ENCODE data around the gene RPTOR.

Gene RPTOR

GRCh38 chr17:80770881-80771611, 226.4 kb downstream of the RPTOR start:
- no peak for TF ChIP-seq CTCF (IDR thresholded peaks at IDR 0.05; ENCODE audit: low read depth, low read length)
- no peak overlapping the region for H3K4me3 ChIP-seq (replicated peaks in 1 of 2; ENCODE audit: low read depth in 2 of 2, low read length in 2 of 2)
- no peak for DNase-seq (ENCODE audit: low read depth in 2 of 2)

GRCh38 chr17:80771612-80772005, 227.0 kb downstream of the RPTOR start:
- no peak for TF ChIP-seq CTCF (IDR thresholded peaks at IDR 0.05; ENCODE audit: low read depth, low read length)
- no peak for DNase-seq (ENCODE audit: low read depth in 2 of 2)
- H3K4me3 ChIP-seq (replicated peaks in 1 of 2; ENCODE audit: low read depth in 2 of 2, low read length in 2 of 2), result no peak overlapping the region

GRCh38 chr17:80772906-80773242, 228.2 kb downstream of the RPTOR start:
- H3K4me3 ChIP-seq (replicated peaks in 1 of 2; ENCODE audit: low read depth in 2 of 2, low read length in 2 of 2), result no peak overlapping the region
- TF ChIP-seq CTCF (IDR thresholded peaks at IDR 0.05; ENCODE audit: low read depth, low read length), result no peak
- no peak for DNase-seq (ENCODE audit: low read depth in 2 of 2)

GRCh38 chr17:80773243-80773991, 228.8 kb downstream of the RPTOR start:
- no peak overlapping the region for H3K4me3 ChIP-seq (replicated peaks in 1 of 2; ENCODE audit: low read depth in 2 of 2, low read length in 2 of 2)
- TF ChIP-seq CTCF (IDR thresholded peaks at IDR 0.05; ENCODE audit: low read depth, low read length), result no peak
- peak in 1 of 2 donors; percentile 22 for DNase-seq (ENCODE audit: low read depth in 2 of 2)

- no peak overlapping the region for H3K4me3 ChIP-seq (replicated peaks in 1 of 2; ENCODE audit: low read depth in 2 of 2, low read length in 2 of 2)
- no peak for TF ChIP-seq CTCF (IDR thresholded peaks at IDR 0.05; ENCODE audit: low read depth, low read length)
- no peak for DNase-seq (ENCODE audit: low read depth in 2 of 2)
These were observed 229.5 kb downstream of the RPTOR start for GRCh38 chr17:80774146-80774545.

GRCh38 chr17:80774643-80775281, 230.1 kb downstream of the RPTOR start:
- no peak overlapping the region for H3K4me3 ChIP-seq (replicated peaks in 1 of 2; ENCODE audit: low read depth in 2 of 2, low read length in 2 of 2)
- TF ChIP-seq CTCF (IDR thresholded peaks at IDR 0.05; ENCODE audit: low read depth, low read length), result no peak
- no peak for DNase-seq (ENCODE audit: low read depth in 2 of 2)

All from cardiac fibroblast (primary cell).